A549 (cell line): Measurements from ENCODE around the gene TMEM223. TPM values are rescaled to one million over a fixed set of nuclear protein-coding genes. Genes with fewer than 3 reads are reported as not detected.
A peak's percentile ranks its signal among the peaks of the same experiment; 100 is the strongest.

Source experiments
- ATAC-seq, 2 experiments: fragments of 200-7000 bp in 1 of 2; fragments of >200 bp in 1 of 2; cut with Nextera tagmentation in 1 of 2; cut with Tn5 transposase in 1 of 2; 3 replicates each; pipeline versions ENCODE4 v1.8.0 to v1.9.1; 2018 to 2020; ENCODE audit warnings: mild to moderate bottlenecking in 1 of 2, moderate library complexity in 1 of 2
- CTCF ChIA-PET: fragments of 300-600 bp; sonication (Branson Sonifier 250); formaldehyde crosslinking; extraction: SDS; loops from one replicate; lab custom pipeline; 2021; ENCODE audit warnings: antibody characterized with exemption, inconsistent platforms; lab: Yijun Ruan, JAX
- POLR2A ChIA-PET: fragments of 350-600 bp; formaldehyde crosslinking; extraction: SDS; loops from one replicate; lab custom pipeline; 2021; ENCODE audit warnings: antibody characterized with exemption, inconsistent platforms; lab: Yijun Ruan, JAX
- DNase-seq, 2 experiments: peaks; one replicate each; pipeline versions ENCODE4 v3.0.0 to v3.0.0-alpha.2; 2011 to 2016; ENCODE audit warnings: low read depth in 1 of 2, low spot score in 1 of 2
- FAIRE-seq: peaks from 2 replicates; lab custom pipeline; 2011; peaks lifted over from hg19 to GRCh38; lab: Jason Lieb, UNC
- H3K27ac ChIP-seq, 2 experiments: fragments of >200 bp; sonication (Bioruptor Twin); formaldehyde crosslinking; 3 replicates each; pipeline ENCODE4 v1.5.1; 2016 to 2017
- H3K4me1 ChIP-seq: fragments of >200 bp; sonication (Bioruptor Twin); formaldehyde crosslinking; 3 replicates; pipeline ENCODE4 v1.6.1; 2016
- H3K4me2 ChIP-seq: fragments of >200 bp; sonication (Bioruptor Twin); formaldehyde crosslinking; 3 replicates; pipeline ENCODE4 v1.6.1; 2016
- H3K4me3 ChIP-seq: fragments of >200 bp; sonication (Bioruptor Twin); formaldehyde crosslinking; 3 replicates; pipeline ENCODE4 v1.5.1; 2016
- H3K9me3 ChIP-seq: fragments of >200 bp; sonication (Bioruptor Twin); formaldehyde crosslinking; 3 replicates; pipeline ENCODE4 v1.6.1; 2016
- BHLHE40 ChIP-seq: IDR thresholded peaks from 2 replicates; pipeline ENCODE4 v1.6.1; 2012; ENCODE audit warnings: low read depth, low read length, inconsistent platforms
- CBX8 ChIP-seq: fragments of 200-600 bp; sonication (generic); IDR thresholded peaks from 2 replicates; pipeline ENCODE4 v1.6.1; 2016
- CHD2 ChIP-seq: fragments of 150-350 bp; IDR thresholded peaks from 2 replicates; pipeline ENCODE4 v1.6.1; 2014; ENCODE audit warnings: low read length; ENCODE audit not compliant: partially characterized antibody
- CHD4 ChIP-seq: fragments of 200-600 bp; sonication (generic); IDR thresholded peaks from 2 replicates; pipeline ENCODE4 v1.6.1; 2016; ENCODE audit warnings: antibody characterized with exemption, mild to moderate bottlenecking, borderline replicate concordance
- FOSL2 ChIP-seq, 2 experiments: fragments of 450-650 bp in 1 of 2; fragments of >200 bp in 1 of 2; sonication (Bioruptor Twin) in 1 of 2; formaldehyde crosslinking; IDR thresholded peaks; 2 replicates each; pipeline versions ENCODE4 v1.5.0 to v1.6.1; 2016 to 2020; ENCODE audit warnings: mild to moderate bottlenecking in 1 of 2, moderate library complexity in 1 of 2
- FOXS1 ChIP-seq: fragments of 250-450 bp; sonication (Bioruptor Pico); IDR thresholded peaks from 2 replicates; pipeline ENCODE4 v1.5.0; 2020; ENCODE audit warnings: mild to moderate bottlenecking, moderate library complexity
- GATA3 ChIP-seq: IDR thresholded peaks from 2 replicates; pipeline ENCODE4 v1.6.1; 2012; ENCODE audit warnings: borderline replicate concordance
- HEYL ChIP-seq: fragments of 250-450 bp; sonication (Bioruptor Pico); IDR thresholded peaks from 2 replicates; pipeline ENCODE4 v1.8.0; 2021; ENCODE audit warnings: mild to moderate bottlenecking, moderate library complexity
- HMGXB4 ChIP-seq: fragments of 250-450 bp; sonication (Bioruptor Pico); IDR thresholded peaks from 2 replicates; pipeline ENCODE4 v1.5.0; 2021; ENCODE audit warnings: mild to moderate bottlenecking, moderate library complexity, borderline replicate concordance
- HOXB13 ChIP-seq: fragments of 250-450 bp; sonication (Bioruptor Pico); IDR thresholded peaks from 2 replicates; pipeline ENCODE4 v1.5.0; 2020; ENCODE audit warnings: low read depth, mild to moderate bottlenecking, moderate library complexity
- KDM1A ChIP-seq: fragments of 200-600 bp; sonication (generic); IDR thresholded peaks from 2 replicates; pipeline ENCODE4 v1.6.1; 2016; ENCODE audit warnings: low read depth, mild to moderate bottlenecking
- NFE2L2 ChIP-seq: fragments of 150-350 bp; conservative IDR thresholded peaks from 2 replicates; pipeline ENCODE4 v1.6.1; 2014; ENCODE audit warnings: low read length
- NR3C1 ChIP-seq: fragments of >200 bp; sonication (Bioruptor Twin); formaldehyde crosslinking; IDR thresholded peaks from 3 replicates; pipeline ENCODE4 v1.6.1; 2017
- PBX3 ChIP-seq: IDR thresholded peaks from 2 replicates; pipeline ENCODE4 v1.6.1; 2012
- POLR2A ChIP-seq: IDR thresholded peaks from 2 replicates; pipeline ENCODE4 v1.6.1; 2012; ENCODE audit warnings: mild to moderate bottlenecking, low read length
- POLR2AphosphoS2 ChIP-seq: conservative IDR thresholded peaks from 2 replicates; pipeline ENCODE4 v1.6.1; 2012; ENCODE audit warnings: low read length, improper control_type of control experiment, inconsistent platforms
- RARB ChIP-seq: fragments of 250-450 bp; sonication (Bioruptor Pico); IDR thresholded peaks from 2 replicates; pipeline ENCODE4 v1.8.0; 2021; ENCODE audit warnings: mild to moderate bottlenecking, moderate library complexity
- RNF2 ChIP-seq: fragments of 200-600 bp; sonication (generic); IDR thresholded peaks from 2 replicates; pipeline ENCODE4 v1.6.1; 2016; ENCODE audit warnings: low read depth, mild to moderate bottlenecking, antibody characterized with exemption, moderate library complexity, borderline replicate concordance
- TFCP2L1 ChIP-seq: fragments of 250-450 bp; sonication (Bioruptor Pico); IDR thresholded peaks from 2 replicates; pipeline ENCODE4 v1.5.0; 2021; ENCODE audit warnings: mild to moderate bottlenecking
- WGBS: methylation state at CpG from one replicate; pipeline ENCODE4 v1.1.6; 2017; ENCODE audit errors: missing lambda C conversion rate; 5-methylcytosine and 5-hydroxymethylcytosine counted together
- polyA plus RNA-seq, 4 experiments: library from polyadenylated mRNA; depleted of rRNA in 3 of 4; stranded (reverse); fragments of >200 nt; fragmentation: RNase III in 1 of 4; extraction: RNeasy Plus Mini Kit Qiagen cat#74134 plus additional on column Dnase treatment in 1 of 4; gene quantifications; 2 replicates in 3 of 4; 3 replicates in 1 of 4; pipeline ENCODE4 v1.2.3, GENCODE V29; 2011 to 2017
- TF ChIP-seq, protein P1 (sequence below): fragments of >200 bp; sonication (Bioruptor Twin); formaldehyde crosslinking; IDR thresholded peaks from 3 replicates; pipeline ENCODE4 v1.6.1; 2016
- TF ChIP-seq, protein P2 (sequence below): fragments of 450-650 bp; IDR thresholded peaks from 2 replicates; pipeline ENCODE4 v1.6.1; 2014; ENCODE audit warnings: antibody characterized with exemption

TMEM223 gene
- polyA plus RNA-seq, 2 of the 4 experiments (the other 2 are of a cell fraction) = 23.5 to 26.5 TPM

DNA sequence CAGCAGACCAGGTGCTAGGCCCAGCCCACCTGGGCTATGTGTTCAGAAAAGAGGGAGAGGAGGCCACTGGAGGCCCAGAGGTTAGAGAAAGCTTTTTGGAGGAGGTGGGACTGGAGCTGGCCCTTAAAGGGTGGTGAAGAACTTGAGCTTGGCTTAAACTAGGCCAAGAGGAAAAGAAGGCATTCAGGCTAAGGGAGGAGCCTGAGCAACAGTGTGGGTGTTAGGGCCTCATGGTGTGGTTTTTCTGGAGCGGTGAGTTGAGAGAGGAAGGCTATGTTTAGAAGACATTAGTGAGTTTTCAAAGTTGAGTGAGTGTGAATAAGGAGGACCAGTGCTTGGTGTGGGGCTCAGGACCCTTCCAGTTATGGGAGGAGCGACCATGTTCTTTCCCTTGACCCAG is 14.4 kb downstream of the TMEM223 start:
- 89% methylated on average over 2 of the region's 2 CpGs for WGBS
- FAIRE-seq (no peak), ATAC-seq (no peak), DNase-seq (no peak)
- Histone ChIP-seq H3K27ac (no peak overlapping the region), H3K9me3 (no peaks in the 10 kb centered on the region), H3K4me3 (no peak overlapping the region), H3K4me1 (peaks cover under 1% of the 10 kb centered on the region; the same call in 2 of the 3 replicates), H3K4me2 (no peak overlapping the region)
- TF ChIP-seq CBX8 (no peak), HMGXB4 (no peak), BHLHE40 (no peak)
- ChIA-PET POLR2A (no interaction called here), CTCF (interaction anchor here (1.1 to 13.8 kb wide), 3 partner anchors 8 to 16 kb away, joined by 3 to 211 read pairs (median 7); partner anchors contain the start of genes POLR2G and TMEM179B)

GRCh38 chr11:62775646-62776045 is 16.2 kb downstream of the TMEM223 start:
- H3K4me3 ChIP-seq = no peak overlapping the region
- no peak for FAIRE-seq
- no peaks in the 10 kb centered on the region for H3K9me3 ChIP-seq
- no peak overlapping the region for H3K4me2 ChIP-seq
- no peak for DNase-seq
- ChIA-PET POLR2A (interaction anchor here (1.1 kb wide), 1 partner anchor 11 kb away, joined by 3 read pairs; no protein-coding TSS in a partner anchor), CTCF (interaction anchor here (0.6 to 13.8 kb wide), 3 partner anchors 11 to 58 kb away, joined by 3 to 211 read pairs (median 4); partner anchors contain the start of gene TMEM179B)
- 93% methylated on average over 17 of the region's 17 CpGs for WGBS
- peaks cover 8% of the 10 kb centered on the region; the same call in 2 of the 3 replicates for H3K4me1 ChIP-seq
- ATAC-seq = no peak
- no peak for TF ChIP-seq NFE2L2
- no peak for TF ChIP-seq FOSL2 (IDR thresholded peaks at IDR 0.05)
- TF ChIP-seq FOSL2 (CRISPR knock-in tag; IDR thresholded peaks at IDR 0.05) = no peak
- TF ChIP-seq BHLHE40 = no peak
- TF ChIP-seq TFCP2L1 = no peak
- TF ChIP-seq PBX3 = no peak
- H3K27ac ChIP-seq = no peak overlapping the region

- ATAC-seq = no peak
- ChIA-PET POLR2A (interaction anchor here (0.7 to 1.0 kb wide), 2 partner anchors 58 to 70 kb away, joined by 4 to 5 read pairs; no protein-coding TSS in a partner anchor), CTCF (interaction anchor here (1.2 to 13.8 kb wide), 2 partner anchors 13 to 31 kb away, joined by 3 to 211 read pairs; partner anchors contain the start of genes NXF1 and TMEM179B)
- Histone ChIP-seq H3K4me2 (no peak overlapping the region), H3K4me1 (peaks cover 15% of the 10 kb centered on the region), H3K27ac (no peak overlapping the region), H3K9me3 (no peaks in the 10 kb centered on the region), H3K4me3 (no peak overlapping the region)
- TF ChIP-seq HOXB13 (no peak), FOSL2 (IDR thresholded peaks at IDR 0.05) (no peak), FOSL2 (CRISPR knock-in tag; IDR thresholded peaks at IDR 0.05) (peak; percentile 10; the same call in 1 of the 2 replicates), HEYL (CRISPR knock-in tag) (no peak)
- WGBS = 89% methylated on average over 6 of the region's 6 CpGs
- no peak for DNase-seq
- FAIRE-seq = no peak
Measured at GRCh38 chr11:62774407-62774806, 17.4 kb downstream of the TMEM223 start.

DNA sequence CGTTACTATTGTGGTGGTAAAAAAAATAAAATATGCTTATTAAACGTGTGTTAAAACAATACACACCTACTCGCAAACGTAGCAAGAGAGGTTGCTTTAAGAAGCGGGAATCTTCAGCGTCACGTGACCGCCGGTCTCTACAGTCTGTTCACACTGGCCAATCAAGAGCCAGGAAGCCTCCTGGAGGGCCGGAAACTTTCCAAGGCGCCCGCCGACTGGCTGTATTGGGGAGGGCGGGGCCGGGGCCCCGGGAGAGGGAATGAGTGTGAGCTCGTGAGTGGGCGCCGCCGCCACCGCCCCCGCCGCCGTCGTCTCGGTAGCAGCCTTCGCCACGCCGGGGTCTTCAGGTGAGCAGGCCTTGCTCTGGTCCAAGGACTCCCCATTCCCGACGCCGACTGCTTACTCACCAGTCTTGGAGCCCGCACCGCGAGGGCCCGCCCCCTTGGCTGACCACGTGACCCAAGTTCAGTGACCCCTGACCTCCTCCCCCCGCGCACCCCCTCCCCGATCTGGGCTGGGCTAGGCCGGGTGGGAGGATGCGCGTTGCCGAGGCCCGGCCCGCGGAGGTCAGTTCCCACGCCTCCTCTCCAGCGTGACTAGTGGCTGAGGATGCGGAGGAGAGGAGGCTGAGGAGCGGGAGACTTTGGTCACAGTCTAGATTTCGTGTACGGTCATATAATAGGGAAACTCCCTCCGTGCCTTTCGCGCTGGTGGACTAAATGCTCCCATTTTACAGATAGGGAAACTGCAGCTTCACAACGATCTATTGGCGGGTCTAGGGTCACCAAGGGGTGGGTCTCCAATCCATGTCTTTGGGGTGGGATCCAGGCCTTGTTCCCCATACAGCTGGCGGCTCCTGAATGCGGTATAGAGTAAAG is 20.4 kb downstream of the TMEM223 start, which contains the start of gene TAF6L:
Gene TAF6L, plus strand, starts transcription at position 253 of the 878 bp plus-strand sequence. CDS start 4,388 bp downstream, outside the sequence.
- ATAC-seq (peak; percentile 96 to 97), DNase-seq (peak; percentile 97 to 98), FAIRE-seq (no peak)
- Histone ChIP-seq H3K4me1 (peaks cover 15% of the 10 kb centered on the region), H3K27ac (peak within 1 kb of the TSS; percentile 93 to 94), H3K4me2 (peak within 1 kb of the TSS; percentile 75), H3K9me3 (no peaks in the 10 kb centered on the region), H3K4me3 (peak within 1 kb of the TSS; percentile 78)
- ChIA-PET CTCF (interaction anchor here (0.7 to 13.8 kb wide), 6 partner anchors 10 to 159 kb away, joined by 3 to 211 read pairs (median 4); partner anchors contain the start of genes POLR2G and TMEM179B), POLR2A (interaction anchor here (0.5 to 6.8 kb wide), 12 partner anchors 9 to 180 kb away, joined by 3 to 63 read pairs (median 6); partner anchors contain the start of genes B3GAT3, C11orf98, CSKMT and HNRNPUL2)
- WGBS = 2% methylated on average over 40 of the region's 60 CpGs
- TF ChIP-seq CHD2 (peak; percentile 42), CHD4 (0 out of 2 replicates have a peak, but pooled peaks have one; percentile 31), RARB (CRISPR knock-in tag) (no peak), KDM1A (peak; percentile 96), FOXS1 (CRISPR knock-in tag) (no peak), POLR2AphosphoS2 (no peak), POLR2A (peak; percentile 55), RNF2 (no peak), NR3C1 (no peak), GATA3 (peak; percentile 16), PBX3 (no peak)
- TF ChIP-seq, protein P1, sequence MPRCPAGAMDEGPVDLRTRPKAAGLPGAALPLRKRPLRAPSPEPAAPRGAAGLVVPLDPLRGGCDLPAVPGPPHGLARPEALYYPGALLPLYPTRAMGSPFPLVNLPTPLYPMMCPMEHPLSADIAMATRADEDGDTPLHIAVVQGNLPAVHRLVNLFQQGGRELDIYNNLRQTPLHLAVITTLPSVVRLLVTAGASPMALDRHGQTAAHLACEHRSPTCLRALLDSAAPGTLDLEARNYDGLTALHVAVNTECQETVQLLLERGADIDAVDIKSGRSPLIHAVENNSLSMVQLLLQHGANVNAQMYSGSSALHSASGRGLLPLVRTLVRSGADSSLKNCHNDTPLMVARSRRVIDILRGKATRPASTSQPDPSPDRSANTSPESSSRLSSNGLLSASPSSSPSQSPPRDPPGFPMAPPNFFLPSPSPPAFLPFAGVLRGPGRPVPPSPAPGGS = 0 out of 3 replicates have a peak, but pooled peaks have one; percentile 50
- TF ChIP-seq, protein P2, sequence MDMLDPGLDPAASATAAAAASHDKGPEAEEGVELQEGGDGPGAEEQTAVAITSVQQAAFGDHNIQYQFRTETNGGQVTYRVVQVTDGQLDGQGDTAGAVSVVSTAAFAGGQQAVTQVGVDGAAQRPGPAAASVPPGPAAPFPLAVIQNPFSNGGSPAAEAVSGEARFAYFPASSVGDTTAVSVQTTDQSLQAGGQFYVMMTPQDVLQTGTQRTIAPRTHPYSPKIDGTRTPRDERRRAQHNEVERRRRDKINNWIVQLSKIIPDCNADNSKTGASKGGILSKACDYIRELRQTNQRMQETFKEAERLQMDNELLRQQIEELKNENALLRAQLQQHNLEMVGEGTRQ = peak; percentile 96
